Mammary epithelial cell (primary cell): ENCODE measurements around the gene POLDIP3.

Experiments
- CTCF ChIP-seq, 2 donors: IDR thresholded peaks in 1 of 2; conservative IDR thresholded peaks in 1 of 2; 2 replicates each; pipeline ENCODE4 v1.5.1; 2011 to 2012; ENCODE audit warnings: inconsistent platforms in 2 of 2, low read length in 2 of 2, mild to moderate bottlenecking in 2 of 2, control low read depth in 1 of 2, low read depth in 1 of 2; ENCODE audit not compliant: insufficient read depth in 1 of 2; ENCODE audit errors: extremely low read depth in 1 of 2
- EZH2 ChIP-seq: IDR thresholded peaks from 2 replicates; pipeline ENCODE4 v1.6.1; 2012; ENCODE audit warnings: low read length, inconsistent platforms, borderline replicate concordance

DNA sequence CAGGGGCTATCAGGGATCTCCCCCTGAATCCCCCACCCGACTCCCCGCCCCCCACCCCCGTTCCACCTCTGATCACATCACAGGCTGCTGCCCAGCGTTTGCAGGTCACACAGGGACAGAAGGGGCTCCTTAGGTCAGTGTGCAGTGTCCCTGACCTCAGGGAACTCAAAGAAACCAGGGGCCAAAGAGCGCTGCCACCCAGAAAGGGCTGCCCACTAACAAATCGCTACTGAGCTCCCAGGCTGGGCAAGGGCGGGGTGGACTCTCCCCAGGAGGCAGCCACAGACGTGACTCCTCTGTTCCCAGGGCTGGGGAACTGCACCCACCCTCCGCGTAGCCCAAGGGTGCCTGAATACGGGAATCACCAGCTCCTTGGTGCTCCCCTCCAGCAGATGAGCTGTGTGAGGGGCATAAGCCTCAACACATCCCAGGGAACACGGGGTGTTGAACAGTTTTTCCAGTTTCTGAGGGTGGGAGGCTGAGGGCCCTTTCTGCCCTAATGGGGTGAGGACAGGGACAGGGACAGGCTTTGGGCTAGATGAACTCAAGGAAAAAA, 9.9 kb upstream of the POLDIP3 start:
- TF ChIP-seq CTCF (conservative IDR thresholded peaks at IDR 0.05 in 1 of 2, IDR thresholded peaks at IDR 0.05 in 1 of 2; ENCODE audit: extremely low read depth in 1 of 2, insufficient read depth in 1 of 2, low read depth in 1 of 2, low read length in 2 of 2): no peak
- no peak for TF ChIP-seq EZH2
